B cell (primary cell): ENCODE measurements around the gene HOXC6.

Experiments used
- CTCF ChIP-seq: fragments of 200-600 bp; IDR thresholded peaks from one replicate; pipeline ENCODE4 v1.8.0; 2022; ENCODE audit warnings: antibody characterized with exemption, mild to moderate bottlenecking
- EZH2 ChIP-seq: IDR thresholded peaks from 2 replicates; pipeline ENCODE4 v1.6.1; 2012; ENCODE audit warnings: borderline replicate concordance, low read depth, mild to moderate bottlenecking, moderate library complexity, low read length; ENCODE audit not compliant: insufficient read depth, poor library complexity, severe bottlenecking

- TF ChIP-seq CTCF (no peak), EZH2 (no peak)
Measured at GRCh38 chr12:54031480-54031879, 3.2 kb downstream of the HOXC6 start.
